Large intestine (tissue), 3 donors: Measurements from ENCODE around the gene LAMA1. TPM values are rescaled to one million over a fixed set of nuclear protein-coding genes. Genes with fewer than 3 reads are reported as not detected.

ENCODE experiments used
- DNase-seq, 2 donors: peaks; one replicate each; pipeline versions ENCODE4 v3.0.0 to v3.0.0-alpha.2; 2013
- H3K27ac ChIP-seq: one replicate; pipeline ENCODE4 v1.5.1; 2013; ENCODE audit warnings: low read length
- H3K27me3 ChIP-seq: 2 replicates; pipeline ENCODE4 v1.6.1; 2013; ENCODE audit warnings: low read length; ENCODE audit not compliant: control insufficient read depth, insufficient read depth
- H3K36me3 ChIP-seq: 2 replicates; pipeline ENCODE4 v1.6.1; 2013; ENCODE audit warnings: low read length; ENCODE audit not compliant: control insufficient read depth, insufficient read depth
- H3K4me1 ChIP-seq: one replicate; pipeline ENCODE4 v1.6.1; 2013; ENCODE audit warnings: low read length; ENCODE audit not compliant: control insufficient read depth, insufficient read depth
- H3K4me3 ChIP-seq: one replicate; pipeline ENCODE4 v1.5.1; 2013; ENCODE audit warnings: low read length
- H3K9me3 ChIP-seq: one replicate; pipeline ENCODE4 v1.6.1; 2013; ENCODE audit warnings: mild to moderate bottlenecking, low read depth, low read length, moderate library complexity; ENCODE audit not compliant: control insufficient read depth
- WGBS: methylation state at CpG from one replicate; pipeline ENCODE4 v1.1.5; 2013; ENCODE audit warnings: low lambda C conversion rate; ENCODE audit not compliant: insufficient coverage; 5-methylcytosine and 5-hydroxymethylcytosine counted together
- polyA plus RNA-seq: library from polyadenylated mRNA; unstranded; fragments of 120-200 nt; gene quantifications from one replicate; pipeline ENCODE4 v1.2.1, GENCODE V29; 2013

Gene LAMA1
- polyA plus RNA-seq, 1 donor, result 2.3 TPM

GRCh38 chr18:7105943-7106342 lies 11.7 kb downstream of the LAMA1 start:
- H3K27me3 ChIP-seq, result peaks cover 6% of the 10 kb centered on the region
- DNase-seq, result no peak
- no peaks in the 10 kb centered on the region for H3K9me3 ChIP-seq
- no peaks in the 10 kb centered on the region for H3K36me3 ChIP-seq
- H3K4me3 ChIP-seq, result no peak overlapping the region
- H3K27ac ChIP-seq, result no peak overlapping the region
- H3K4me1 ChIP-seq, result no peaks in the 10 kb centered on the region
- no CpG with 5 or more reads among the region's 5 CpGs for WGBS

- WGBS, result 100% methylated on average over 1 of the region's 7 CpGs
- no peaks in the 10 kb centered on the region for H3K36me3 ChIP-seq
Measured at GRCh38 chr18:7105268-7105667, 12.3 kb downstream of the LAMA1 start.

GRCh38 chr18:7104649-7105048 lies 12.9 kb downstream of the LAMA1 start:
- DNase-seq, result no peak
- Histone ChIP-seq H3K36me3 (no peaks in the 10 kb centered on the region), H3K9me3 (no peaks in the 10 kb centered on the region), H3K27ac (no peak overlapping the region), H3K27me3 (peaks cover 6% of the 10 kb centered on the region), H3K4me1 (no peaks in the 10 kb centered on the region), H3K4me3 (no peak overlapping the region)
- no CpG with 5 or more reads among the region's 4 CpGs for WGBS

More at GRCh38 chr18:7105268-7105667, 12.3 kb downstream of the LAMA1 start:
- DNase-seq, result no peak
- Histone ChIP-seq H3K4me1 (no peaks in the 10 kb centered on the region), H3K9me3 (no peaks in the 10 kb centered on the region), H3K27ac (no peak overlapping the region), H3K4me3 (no peak overlapping the region), H3K27me3 (peaks cover 6% of the 10 kb centered on the region)

- H3K27ac ChIP-seq, result no peak overlapping the region
- no peaks in the 10 kb centered on the region for H3K27me3 ChIP-seq
- H3K4me1 ChIP-seq, result no peaks in the 10 kb centered on the region
- no CpG with 5 or more reads among the region's 2 CpGs for WGBS
- no peak overlapping the region for H3K4me3 ChIP-seq
- no peaks in the 10 kb centered on the region for H3K36me3 ChIP-seq
- DNase-seq, result no peak
- H3K9me3 ChIP-seq, result peaks cover 4% of the 10 kb centered on the region
Measured at GRCh38 chr18:7102131-7102530, 15.5 kb downstream of the LAMA1 start.

GRCh38 chr18:7096838-7097237 lies 20.8 kb downstream of the LAMA1 start:
- no peaks in the 10 kb centered on the region for H3K4me1 ChIP-seq
- DNase-seq, result no peak
- no peaks in the 10 kb centered on the region for H3K27me3 ChIP-seq
- H3K27ac ChIP-seq, result no peak overlapping the region
- peaks cover 4% of the 10 kb centered on the region for H3K9me3 ChIP-seq
- no peaks in the 10 kb centered on the region for H3K36me3 ChIP-seq
- H3K4me3 ChIP-seq, result no peak overlapping the region
- no CpG with 5 or more reads among the region's 7 CpGs for WGBS

- Histone ChIP-seq H3K4me3 (no peak overlapping the region), H3K9me3 (peaks cover 4% of the 10 kb centered on the region), H3K36me3 (no peaks in the 10 kb centered on the region), H3K27me3 (no peaks in the 10 kb centered on the region), H3K27ac (no peak overlapping the region), H3K4me1 (no peaks in the 10 kb centered on the region)
- no peak for DNase-seq
Measured at GRCh38 chr18:7094427-7094826, 23.2 kb downstream of the LAMA1 start.

GRCh38 chr18:7090771-7091170 lies 26.8 kb downstream of the LAMA1 start:
- H3K36me3 ChIP-seq, result no peaks in the 10 kb centered on the region
- no peak overlapping the region for H3K27ac ChIP-seq
- H3K27me3 ChIP-seq, result no peaks in the 10 kb centered on the region
- no peak overlapping the region for H3K4me3 ChIP-seq
- H3K4me1 ChIP-seq, result no peaks in the 10 kb centered on the region
- WGBS, result 80% methylated on average over 1 of the region's 2 CpGs
- no peaks in the 10 kb centered on the region for H3K9me3 ChIP-seq
- no peak for DNase-seq

GRCh38 chr18:7089369-7089768 lies 28.2 kb downstream of the LAMA1 start:
- no peak overlapping the region for H3K27ac ChIP-seq
- 100% methylated on average over 1 of the region's 8 CpGs for WGBS
- DNase-seq, result no peak
- H3K4me1 ChIP-seq, result no peaks in the 10 kb centered on the region
- no peaks in the 10 kb centered on the region for H3K36me3 ChIP-seq
- no peaks in the 10 kb centered on the region for H3K27me3 ChIP-seq
- H3K9me3 ChIP-seq, result no peaks in the 10 kb centered on the region
- H3K4me3 ChIP-seq, result no peak overlapping the region

- Histone ChIP-seq H3K27me3 (peaks cover 2% of the 10 kb centered on the region), H3K4me1 (no peaks in the 10 kb centered on the region), H3K9me3 (no peaks in the 10 kb centered on the region), H3K27ac (no peak overlapping the region), H3K36me3 (no peaks in the 10 kb centered on the region), H3K4me3 (no peak overlapping the region)
- WGBS, result no CpG with 5 or more reads among the region's 6 CpGs
- DNase-seq, result peak; percentile 47 to 55
Measured at GRCh38 chr18:7084080-7085065, 33.2 kb downstream of the LAMA1 start.

GRCh38 chr18:7082671-7083070 lies 34.9 kb downstream of the LAMA1 start:
- Histone ChIP-seq H3K9me3 (no peaks in the 10 kb centered on the region), H3K27ac (no peak overlapping the region), H3K27me3 (peaks cover 3% of the 10 kb centered on the region), H3K4me3 (no peak overlapping the region), H3K36me3 (no peaks in the 10 kb centered on the region), H3K4me1 (no peaks in the 10 kb centered on the region)
- no peak for DNase-seq
- no CpG with 5 or more reads among the region's 2 CpGs for WGBS

GRCh38 chr18:7079231-7079630 lies 38.4 kb downstream of the LAMA1 start:
- no peak for DNase-seq
- Histone ChIP-seq H3K27ac (no peak overlapping the region), H3K9me3 (no peaks in the 10 kb centered on the region), H3K4me1 (no peaks in the 10 kb centered on the region), H3K27me3 (peaks cover 3% of the 10 kb centered on the region), H3K36me3 (no peaks in the 10 kb centered on the region), H3K4me3 (no peak overlapping the region)
- WGBS, result no CpG with 5 or more reads among the region's 1 CpG
